HG02981 (cell line): ENCODE measurements around the gene MAFB.

Source experiments
- ATAC-seq: cut with Tn5 transposase; IDR thresholded peaks from one replicate; pipeline ENCODE4 v1.9.1; 2021; ENCODE audit warnings: mild to moderate bottlenecking, moderate library complexity; ENCODE audit not compliant: unreplicated experiment

MAFB gene

GRCh38 chr20:40682104-40682981, 6.7 kb downstream of the MAFB start:
- no peak for ATAC-seq

- no peak for ATAC-seq
Observed at GRCh38 chr20:40681684-40682083, 7.4 kb downstream of the MAFB start.

GRCh38 chr20:40681165-40681564, 7.9 kb downstream of the MAFB start:
- no peak for ATAC-seq

GRCh38 chr20:40680161-40680959, 8.7 kb downstream of the MAFB start:
- ATAC-seq, result peak; percentile 77

GRCh38 chr20:40679184-40679583, 9.9 kb downstream of the MAFB start:
- no peak for ATAC-seq

GRCh38 chr20:40678286-40678875, 10.7 kb downstream of the MAFB start:
- no peak for ATAC-seq

- ATAC-seq, result no peak
Observed at GRCh38 chr20:40677343-40677924, 11.6 kb downstream of the MAFB start.

- ATAC-seq, result no peak
Observed at GRCh38 chr20:40676491-40677269, 12.4 kb downstream of the MAFB start.

- no peak for ATAC-seq
Observed at GRCh38 chr20:40675599-40676221, 13.3 kb downstream of the MAFB start.

GRCh38 chr20:40673442-40673841, 15.6 kb downstream of the MAFB start:
- ATAC-seq, result no peak

- no peak for ATAC-seq
Observed at GRCh38 chr20:40672095-40672494, 16.9 kb downstream of the MAFB start.

GRCh38 chr20:40670253-40670652, 18.8 kb downstream of the MAFB start:
- no peak for ATAC-seq

GRCh38 chr20:40669692-40670091, 19.3 kb downstream of the MAFB start:
- ATAC-seq, result no peak

GRCh38 chr20:40668449-40669228, 20.4 kb downstream of the MAFB start:
- ATAC-seq, result no peak

GRCh38 chr20:40667503-40667902, 21.5 kb downstream of the MAFB start:
- ATAC-seq, result no peak

GRCh38 chr20:40666336-40666735, 22.7 kb downstream of the MAFB start:
- ATAC-seq, result no peak

GRCh38 chr20:40664891-40665290, 24.1 kb downstream of the MAFB start:
- no peak for ATAC-seq

- ATAC-seq, result no peak
Observed at GRCh38 chr20:40663991-40664880, 24.8 kb downstream of the MAFB start.
